SK-N-SH treated with all-trans-retinoic acid at 6 μM for 48 hours (cell line): ENCODE results near the gene ZYG11A.

Experiments
- ATAC-seq: fragments of 200-7000 bp; cut with Tn5 transposase; 3 replicates; pipeline ENCODE4 v1.9.1; 2020; ENCODE audit warnings: mild to moderate bottlenecking, moderate library complexity
- ARNTL ChIP-seq: fragments of 450-650 bp; formaldehyde crosslinking; IDR thresholded peaks from 2 replicates; pipeline ENCODE4 v1.5.0; 2020; ENCODE audit warnings: low read depth, mild to moderate bottlenecking, moderate library complexity, borderline replicate concordance
- BACH2 ChIP-seq: fragments of 250-450 bp; sonication (Bioruptor Pico); IDR thresholded peaks from 2 replicates; pipeline ENCODE4 v1.9.0; 2021; ENCODE audit warnings: mild to moderate bottlenecking, borderline replicate concordance
- CSDC2 ChIP-seq: fragments of 250-450 bp; sonication (Bioruptor Pico); IDR thresholded peaks from 2 replicates; pipeline ENCODE4 v1.5.0; 2020; ENCODE audit warnings: mild to moderate bottlenecking, moderate library complexity
- ESRRG ChIP-seq: fragments of 250-450 bp; sonication (Bioruptor Pico); IDR thresholded peaks from 2 replicates; pipeline ENCODE4 v1.6.1; 2021; ENCODE audit warnings: mild to moderate bottlenecking
- GLIS3 ChIP-seq: fragments of 250-450 bp; sonication (Bioruptor Pico); IDR thresholded peaks from 2 replicates; pipeline ENCODE4 v1.5.0; 2020; ENCODE audit warnings: mild to moderate bottlenecking, moderate library complexity
- ISL1 ChIP-seq: fragments of 250-450 bp; sonication (Bioruptor Pico); IDR thresholded peaks from 2 replicates; pipeline ENCODE4 v2.1.2; 2022; ENCODE audit warnings: mild to moderate bottlenecking, moderate library complexity
- OSR1 ChIP-seq: fragments of 250-450 bp; sonication (Bioruptor Pico); IDR thresholded peaks from 2 replicates; pipeline ENCODE4 v1.8.0; 2022; ENCODE audit warnings: moderate library complexity, mild to moderate bottlenecking, inconsistent platforms
- PPARA ChIP-seq: fragments of 250-450 bp; sonication (Bioruptor Pico); IDR thresholded peaks from 2 replicates; pipeline ENCODE4 v1.5.0; 2020; ENCODE audit warnings: mild to moderate bottlenecking, borderline replicate concordance
- RARB ChIP-seq: fragments of 250-450 bp; sonication (Bioruptor Pico); IDR thresholded peaks from 2 replicates; pipeline ENCODE4 v1.8.0; 2021; ENCODE audit warnings: mild to moderate bottlenecking, moderate library complexity
- SNAI2 ChIP-seq: fragments of 250-450 bp; sonication (Bioruptor Pico); IDR thresholded peaks from 2 replicates; pipeline ENCODE4 v1.5.0; 2020; ENCODE audit warnings: mild to moderate bottlenecking, moderate library complexity
- TCF4 ChIP-seq: fragments of 250-450 bp; sonication (Bioruptor Pico); IDR thresholded peaks from 2 replicates; pipeline ENCODE4 v1.8.0; 2021; ENCODE audit warnings: mild to moderate bottlenecking, moderate library complexity, borderline replicate concordance
- TOX ChIP-seq: fragments of 250-450 bp; sonication (Bioruptor Pico); IDR thresholded peaks from 2 replicates; pipeline ENCODE4 v1.8.0; 2021; ENCODE audit warnings: mild to moderate bottlenecking, moderate library complexity, borderline replicate concordance
- ZC3H10 ChIP-seq: fragments of 250-450 bp; sonication (Bioruptor Pico); IDR thresholded peaks from 2 replicates; pipeline ENCODE4 v1.5.1; 2021; ENCODE audit warnings: mild to moderate bottlenecking, moderate library complexity
- ZFP3 ChIP-seq: fragments of 250-450 bp; sonication (Bioruptor Pico); IDR thresholded peaks from 2 replicates; pipeline ENCODE4 v1.5.0; 2020; ENCODE audit warnings: mild to moderate bottlenecking, moderate library complexity
- ZFP30 ChIP-seq: fragments of 450-650 bp; formaldehyde crosslinking; IDR thresholded peaks from 2 replicates; pipeline ENCODE4 v1.5.0; 2022; ENCODE audit warnings: mild to moderate bottlenecking, moderate library complexity
- ZNF565 ChIP-seq: fragments of 450-650 bp; formaldehyde crosslinking; conservative IDR thresholded peaks from 2 replicates; pipeline ENCODE4 v1.5.0; 2020; ENCODE audit warnings: low read depth, mild to moderate bottlenecking, moderate library complexity
- ZNF70 ChIP-seq: fragments of 450-650 bp; formaldehyde crosslinking; IDR thresholded peaks from 2 replicates; pipeline ENCODE4 v1.5.0; 2020; ENCODE audit warnings: mild to moderate bottlenecking, moderate library complexity
- ZNF8 ChIP-seq: fragments of 450-650 bp; formaldehyde crosslinking; IDR thresholded peaks from 2 replicates; pipeline ENCODE4 v1.5.0; 2020; ENCODE audit warnings: mild to moderate bottlenecking, moderate library complexity
- TF ChIP-seq, protein P1 (sequence below): fragments of 250-450 bp; sonication (Bioruptor Pico); IDR thresholded peaks from 2 replicates; pipeline ENCODE4 v1.5.1; 2020; ENCODE audit warnings: low read depth, mild to moderate bottlenecking, moderate library complexity
- TF ChIP-seq, protein P2 (sequence below): fragments of 250-450 bp; sonication (Bioruptor Pico); IDR thresholded peaks from 2 replicates; pipeline ENCODE4 v1.8.0; 2020; ENCODE audit warnings: mild to moderate bottlenecking, moderate library complexity, borderline replicate concordance
- TF ChIP-seq, protein P3 (sequence below): fragments of 250-450 bp; sonication (Bioruptor Pico); IDR thresholded peaks from 2 replicates; pipeline ENCODE4 v1.5.1; 2021; ENCODE audit warnings: mild to moderate bottlenecking, moderate library complexity
- TF ChIP-seq, protein P4 (sequence below): fragments of 250-450 bp; sonication (Bioruptor Pico); IDR thresholded peaks from 2 replicates; pipeline ENCODE4 v1.8.0; 2021; ENCODE audit warnings: low read depth, mild to moderate bottlenecking, moderate library complexity, borderline replicate concordance

ZYG11A gene

DNA sequence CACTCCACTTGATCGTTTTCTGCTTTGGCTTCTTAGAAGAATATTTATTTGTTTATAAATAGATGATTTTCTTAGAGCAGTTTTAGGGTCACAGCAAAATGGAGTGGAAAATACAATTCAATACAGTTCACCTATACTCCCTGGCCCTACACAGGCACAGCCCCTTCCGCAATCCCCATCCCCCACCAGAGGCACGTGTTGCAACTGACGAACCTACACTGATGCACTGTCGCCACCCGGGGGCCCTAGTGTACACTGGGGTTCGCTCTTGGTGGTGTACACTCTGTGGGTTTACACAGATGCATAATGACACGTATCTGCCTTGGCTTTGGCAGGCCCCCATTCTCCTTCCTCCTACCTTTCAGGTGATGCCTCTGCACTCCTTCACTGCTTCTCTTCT lies 71.0 kb downstream of the ZYG11A start:
- TF ChIP-seq TCF4 (CRISPR knock-in tag) (no peak), ZFP30 (CRISPR knock-in tag) (no peak), BACH2 (CRISPR knock-in tag) (no peak), PPARA (CRISPR knock-in tag) (no peak), RARB (no peak), ZNF565 (no peak), CSDC2 (CRISPR knock-in tag) (no peak)
- TF ChIP-seq, protein P1, sequence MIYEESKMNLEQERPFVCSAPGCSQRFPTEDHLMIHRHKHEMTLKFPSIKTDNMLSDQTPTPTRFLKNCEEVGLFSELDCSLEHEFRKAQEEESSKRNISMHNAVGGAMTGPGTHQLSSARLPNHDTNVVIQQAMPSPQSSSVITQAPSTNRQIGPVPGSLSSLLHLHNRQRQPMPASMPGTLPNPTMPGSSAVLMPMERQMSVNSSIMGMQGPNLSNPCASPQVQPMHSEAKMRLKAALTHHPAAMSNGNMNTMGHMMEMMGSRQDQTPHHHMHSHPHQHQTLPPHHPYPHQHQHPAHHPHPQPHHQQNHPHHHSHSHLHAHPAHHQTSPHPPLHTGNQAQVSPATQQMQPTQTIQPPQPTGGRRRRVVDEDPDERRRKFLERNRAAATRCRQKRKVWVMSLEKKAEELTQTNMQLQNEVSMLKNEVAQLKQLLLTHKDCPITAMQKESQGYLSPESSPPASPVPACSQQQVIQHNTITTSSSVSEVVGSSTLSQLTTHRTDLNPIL (CRISPR knock-in tag): no peak
- TF ChIP-seq, protein P2, sequence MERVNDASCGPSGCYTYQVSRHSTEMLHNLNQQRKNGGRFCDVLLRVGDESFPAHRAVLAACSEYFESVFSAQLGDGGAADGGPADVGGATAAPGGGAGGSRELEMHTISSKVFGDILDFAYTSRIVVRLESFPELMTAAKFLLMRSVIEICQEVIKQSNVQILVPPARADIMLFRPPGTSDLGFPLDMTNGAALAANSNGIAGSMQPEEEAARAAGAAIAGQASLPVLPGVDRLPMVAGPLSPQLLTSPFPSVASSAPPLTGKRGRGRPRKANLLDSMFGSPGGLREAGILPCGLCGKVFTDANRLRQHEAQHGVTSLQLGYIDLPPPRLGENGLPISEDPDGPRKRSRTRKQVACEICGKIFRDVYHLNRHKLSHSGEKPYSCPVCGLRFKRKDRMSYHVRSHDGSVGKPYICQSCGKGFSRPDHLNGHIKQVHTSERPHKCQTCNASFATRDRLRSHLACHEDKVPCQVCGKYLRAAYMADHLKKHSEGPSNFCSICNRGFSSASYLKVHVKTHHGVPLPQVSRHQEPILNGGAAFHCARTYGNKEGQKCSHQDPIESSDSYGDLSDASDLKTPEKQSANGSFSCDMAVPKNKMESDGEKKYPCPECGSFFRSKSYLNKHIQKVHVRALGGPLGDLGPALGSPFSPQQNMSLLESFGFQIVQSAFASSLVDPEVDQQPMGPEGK (CRISPR knock-in tag): no peak
- ATAC-seq: no peak; the same call in 2 of the 3 replicates

DNA sequence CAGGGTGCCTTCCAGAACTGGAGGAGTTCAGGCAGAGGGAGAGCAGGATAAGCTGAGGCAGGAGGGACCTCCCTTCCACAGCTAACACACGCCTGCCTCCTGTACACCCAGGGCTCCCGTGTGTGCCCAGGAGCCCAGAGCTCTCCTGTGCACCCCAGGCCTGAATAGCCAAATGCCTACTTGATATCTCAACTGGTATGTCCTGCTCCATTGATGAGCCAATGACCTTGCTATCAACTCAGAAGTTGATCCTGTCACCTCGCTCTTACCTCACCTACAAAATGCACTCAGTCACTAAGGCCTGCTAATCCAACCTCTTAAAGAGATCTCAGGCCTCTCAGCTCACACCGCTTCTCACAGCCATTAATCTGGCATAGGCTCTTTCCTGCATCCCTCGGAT lies 71.9 kb downstream of the ZYG11A start:
- ATAC-seq: no peak
- TF ChIP-seq, protein P1 (CRISPR knock-in tag): no peak
- TF ChIP-seq ZC3H10 (no peak), TCF4 (CRISPR knock-in tag) (no peak), PPARA (CRISPR knock-in tag) (no peak), ZFP30 (CRISPR knock-in tag) (no peak), CSDC2 (CRISPR knock-in tag) (no peak), ZNF70 (CRISPR knock-in tag) (no peak), ZFP3 (CRISPR knock-in tag) (no peak)

DNA sequence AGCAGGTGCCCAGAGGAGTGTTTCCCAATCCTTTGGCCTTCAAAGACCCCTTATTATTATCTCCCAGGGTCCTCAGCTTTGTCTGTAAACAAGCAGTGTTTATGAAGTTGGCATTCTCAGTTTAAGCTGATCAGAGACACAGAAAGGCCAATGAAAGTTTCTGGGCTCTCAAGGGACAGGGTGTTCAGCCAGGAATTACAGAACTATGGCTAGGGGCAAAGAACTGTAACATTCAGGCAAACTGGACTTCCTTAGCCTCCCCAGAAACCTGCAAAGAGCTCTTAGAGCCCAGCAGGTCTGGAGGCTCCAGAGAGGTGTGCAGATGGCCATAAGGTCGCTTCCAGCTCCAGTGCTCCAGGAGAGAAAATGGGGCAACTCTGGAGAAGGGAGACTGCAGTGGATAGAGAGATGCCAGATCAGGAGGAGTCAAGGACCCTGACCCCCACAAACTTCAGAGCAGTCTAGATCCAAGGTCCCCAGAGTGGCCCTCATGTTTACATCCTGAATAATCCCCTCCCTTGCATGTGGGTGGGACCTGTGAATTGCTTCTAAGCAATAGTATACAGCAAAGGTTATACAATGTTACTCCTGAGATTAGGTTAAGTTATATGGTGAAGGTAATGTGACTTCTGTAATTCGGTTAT lies 72.8 kb downstream of the ZYG11A start:
- TF ChIP-seq OSR1 (CRISPR knock-in tag) (no peak), ZFP3 (CRISPR knock-in tag) (no peak), ZNF70 (CRISPR knock-in tag) (no peak), ZNF565 (no peak), ZFP30 (CRISPR knock-in tag) (no peak), TOX (CRISPR knock-in tag) (no peak), ZNF8 (CRISPR knock-in tag) (no peak), RARB (no peak), ZC3H10 (no peak), ARNTL (CRISPR knock-in tag) (no peak), BACH2 (CRISPR knock-in tag) (no peak), ESRRG (no peak), TCF4 (CRISPR knock-in tag) (no peak), GLIS3 (CRISPR knock-in tag) (no peak), SNAI2 (no peak), ISL1 (CRISPR knock-in tag) (no peak)
- TF ChIP-seq, protein P3, sequence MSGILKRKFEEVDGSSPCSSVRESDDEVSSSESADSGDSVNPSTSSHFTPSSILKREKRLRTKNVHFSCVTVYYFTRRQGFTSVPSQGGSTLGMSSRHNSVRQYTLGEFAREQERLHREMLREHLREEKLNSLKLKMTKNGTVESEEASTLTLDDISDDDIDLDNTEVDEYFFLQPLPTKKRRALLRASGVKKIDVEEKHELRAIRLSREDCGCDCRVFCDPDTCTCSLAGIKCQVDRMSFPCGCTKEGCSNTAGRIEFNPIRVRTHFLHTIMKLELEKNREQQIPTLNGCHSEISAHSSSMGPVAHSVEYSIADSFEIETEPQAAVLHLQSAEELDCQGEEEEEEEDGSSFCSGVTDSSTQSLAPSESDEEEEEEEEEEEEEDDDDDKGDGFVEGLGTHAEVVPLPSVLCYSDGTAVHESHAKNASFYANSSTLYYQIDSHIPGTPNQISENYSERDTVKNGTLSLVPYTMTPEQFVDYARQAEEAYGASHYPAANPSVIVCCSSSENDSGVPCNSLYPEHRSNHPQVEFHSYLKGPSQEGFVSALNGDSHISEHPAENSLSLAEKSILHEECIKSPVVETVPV: no peak
- TF ChIP-seq, protein P2 (CRISPR knock-in tag): no peak
- TF ChIP-seq, protein P1 (CRISPR knock-in tag): no peak
- TF ChIP-seq, protein P4, sequence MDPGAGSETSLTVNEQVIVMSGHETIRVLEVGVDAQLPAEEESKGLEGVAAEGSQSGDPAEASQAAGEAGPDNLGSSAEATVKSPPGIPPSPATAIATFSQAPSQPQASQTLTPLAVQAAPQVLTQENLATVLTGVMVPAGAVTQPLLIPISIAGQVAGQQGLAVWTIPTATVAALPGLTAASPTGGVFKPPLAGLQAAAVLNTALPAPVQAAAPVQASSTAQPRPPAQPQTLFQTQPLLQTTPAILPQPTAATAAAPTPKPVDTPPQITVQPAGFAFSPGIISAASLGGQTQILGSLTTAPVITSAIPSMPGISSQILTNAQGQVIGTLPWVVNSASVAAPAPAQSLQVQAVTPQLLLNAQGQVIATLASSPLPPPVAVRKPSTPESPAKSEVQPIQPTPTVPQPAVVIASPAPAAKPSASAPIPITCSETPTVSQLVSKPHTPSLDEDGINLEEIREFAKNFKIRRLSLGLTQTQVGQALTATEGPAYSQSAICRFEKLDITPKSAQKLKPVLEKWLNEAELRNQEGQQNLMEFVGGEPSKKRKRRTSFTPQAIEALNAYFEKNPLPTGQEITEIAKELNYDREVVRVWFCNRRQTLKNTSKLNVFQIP: no peak
- ATAC-seq: no peak
